ENCODE data around the gene CNTNAP1.
"Not testable (repeated sequence)": the region's sequence is repeated elsewhere in the genome, so short reads cannot be mapped to it uniquely, and the experiment has no call there.

The CNTNAP1 gene

DNA sequence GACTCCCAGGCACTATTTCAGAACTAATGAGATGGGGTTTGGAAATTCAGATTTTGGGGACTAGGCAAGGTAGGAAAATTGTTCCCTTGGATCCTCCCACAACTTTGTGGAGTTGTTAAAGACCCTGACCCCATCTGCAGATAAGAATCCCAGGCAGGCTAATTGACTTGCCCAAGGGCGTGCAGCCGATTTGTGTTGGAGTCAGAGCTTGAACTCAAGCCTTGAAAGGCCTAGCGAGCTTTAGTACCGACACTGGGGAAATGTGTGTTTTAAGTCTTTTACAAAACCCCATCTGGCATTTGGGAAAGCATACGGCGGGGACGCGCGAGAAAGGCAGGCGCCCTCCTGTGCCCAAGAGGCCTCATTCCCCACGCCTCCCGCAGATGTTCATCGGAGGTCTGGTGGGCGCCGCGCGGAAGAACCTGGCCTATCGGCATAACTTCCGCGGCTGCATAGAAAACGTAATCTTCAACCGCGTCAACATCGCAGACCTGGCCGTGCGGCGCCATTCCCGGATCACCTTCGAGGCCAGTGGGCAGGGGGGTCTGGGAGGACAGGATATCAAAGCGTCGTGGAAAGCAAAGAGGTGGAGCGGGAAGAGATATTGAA lies 4.3 kb downstream of the CNTNAP1 start:
- no peak for DNase-seq

DNA sequence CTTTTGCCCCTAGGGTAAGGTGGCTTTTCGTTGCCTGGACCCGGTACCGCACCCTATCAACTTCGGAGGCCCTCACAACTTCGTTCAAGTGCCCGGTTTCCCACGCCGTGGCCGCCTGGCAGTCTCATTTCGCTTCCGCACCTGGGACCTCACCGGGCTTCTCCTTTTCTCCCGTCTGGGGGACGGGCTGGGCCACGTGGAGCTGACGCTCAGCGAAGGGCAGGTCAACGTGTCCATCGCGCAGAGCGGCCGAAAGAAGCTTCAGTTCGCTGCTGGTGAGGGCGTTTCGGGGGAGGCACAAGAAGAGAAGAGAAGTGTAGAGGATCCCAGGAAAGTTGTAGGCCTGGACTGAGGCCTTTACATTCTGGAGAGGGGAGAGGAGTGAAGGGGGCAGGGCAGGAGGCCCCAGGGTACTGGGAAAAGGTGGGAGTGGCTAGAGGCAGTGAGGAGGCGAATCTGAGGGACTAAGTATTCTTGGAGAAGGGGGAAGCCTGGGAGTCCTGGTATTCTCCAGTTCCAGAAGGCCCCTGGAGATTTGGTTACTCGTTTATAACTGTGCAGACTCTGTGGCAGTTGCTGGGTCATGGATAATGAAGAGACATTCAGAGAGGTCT lies 5.5 kb downstream of the CNTNAP1 start:
- DNase-seq, result no peak

DNA sequence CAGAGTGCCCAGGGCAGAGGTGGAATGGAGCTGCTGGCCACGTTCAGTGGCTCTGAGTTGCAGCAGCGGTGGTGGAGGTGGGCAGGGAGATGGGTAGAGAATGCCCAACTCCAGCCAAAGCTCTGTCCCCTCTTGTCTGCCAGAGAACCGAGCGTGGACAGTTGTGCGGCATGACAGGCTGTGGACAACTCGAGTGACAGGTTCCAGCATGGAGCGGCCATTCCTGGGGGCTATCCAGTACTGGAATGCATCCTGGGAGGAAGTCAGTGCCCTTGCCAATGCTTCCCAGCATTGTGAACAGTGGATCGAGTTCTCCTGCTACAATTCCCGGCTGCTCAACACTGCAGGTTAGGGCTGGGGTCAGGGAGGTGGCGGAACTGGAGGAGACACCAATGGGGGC lies 8.3 kb downstream of the CNTNAP1 start:
- no peak for DNase-seq

DNA sequence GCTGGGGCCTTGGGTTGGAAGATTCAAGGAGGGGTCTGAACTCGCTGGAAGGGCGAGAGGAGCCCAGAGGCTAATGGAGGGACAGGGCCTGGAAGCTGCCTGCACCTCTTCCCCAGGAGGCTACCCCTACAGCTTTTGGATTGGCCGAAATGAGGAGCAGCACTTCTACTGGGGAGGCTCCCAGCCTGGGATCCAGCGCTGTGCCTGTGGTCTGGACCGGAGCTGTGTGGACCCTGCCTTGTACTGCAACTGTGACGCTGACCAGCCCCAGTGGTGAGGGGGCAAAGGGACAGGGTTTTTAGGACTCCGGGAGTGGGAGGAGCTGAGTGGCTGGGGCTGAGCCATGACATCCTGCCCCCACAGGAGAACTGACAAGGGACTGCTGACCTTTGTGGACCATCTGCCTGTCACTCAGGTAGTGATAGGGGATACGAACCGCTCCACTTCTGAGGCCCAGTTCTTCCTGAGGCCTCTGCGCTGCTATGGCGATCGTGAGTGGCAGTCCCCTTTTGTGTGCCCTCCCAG lies 8.8 kb downstream of the CNTNAP1 start:
- DNase-seq, result no peak

DNA sequence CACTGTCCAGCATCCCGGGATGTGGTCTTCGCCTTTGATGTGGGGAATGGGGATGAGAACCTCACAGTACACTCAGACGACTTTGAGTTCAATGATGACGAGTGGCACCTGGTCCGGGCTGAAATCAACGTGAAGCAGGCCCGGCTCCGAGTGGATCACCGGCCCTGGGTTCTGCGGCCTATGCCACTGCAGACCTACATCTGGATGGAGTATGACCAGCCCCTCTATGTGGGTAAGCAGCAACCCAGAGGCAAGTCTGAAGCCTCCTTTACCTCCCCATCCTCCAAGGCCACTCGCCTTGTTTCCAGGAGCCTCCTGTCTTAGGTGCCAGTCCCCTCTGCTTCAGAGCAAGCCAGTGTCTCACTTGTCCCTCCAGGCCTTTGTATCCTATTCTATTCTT lies 10.2 kb downstream of the CNTNAP1 start:
- no peak for DNase-seq

DNA sequence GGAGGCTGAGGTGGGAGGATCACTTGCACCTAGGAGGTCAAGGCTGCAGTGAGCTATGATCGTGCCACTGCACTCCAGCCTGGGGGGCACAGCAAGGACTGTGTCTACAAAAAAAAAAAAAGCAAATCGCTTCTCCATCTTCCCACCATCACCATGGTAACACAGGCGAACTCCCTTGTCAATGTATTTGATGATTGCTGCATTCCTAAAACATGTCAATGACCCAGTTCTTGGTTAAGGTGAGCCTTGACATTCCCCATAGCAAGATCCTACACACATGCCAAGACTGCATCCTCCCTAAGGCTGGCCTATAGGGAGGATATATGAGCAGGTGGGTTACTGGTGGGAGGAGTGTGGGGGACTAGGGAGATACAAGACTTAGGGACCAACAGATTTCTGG lies 12.2 kb downstream of the CNTNAP1 start:
- no peak for DNase-seq

DNA sequence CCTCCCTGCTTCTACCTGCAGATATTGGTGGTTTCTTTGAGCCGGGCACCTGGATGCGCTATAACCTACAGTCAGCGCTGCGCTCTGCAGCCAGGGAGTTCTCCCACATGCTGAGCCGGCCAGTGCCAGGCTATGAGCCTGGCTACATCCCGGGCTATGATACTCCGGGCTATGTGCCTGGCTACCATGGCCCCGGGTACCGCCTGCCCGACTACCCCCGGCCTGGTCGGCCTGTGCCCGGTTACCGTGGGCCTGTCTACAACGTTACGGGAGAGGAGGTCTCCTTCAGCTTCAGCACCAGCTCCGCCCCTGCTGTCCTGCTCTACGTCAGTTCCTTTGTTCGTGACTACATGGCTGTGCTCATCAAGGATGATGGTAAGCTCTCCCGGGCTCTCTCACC lies 13.2 kb downstream of the CNTNAP1 start:
- DNase-seq, result no peak

DNA sequence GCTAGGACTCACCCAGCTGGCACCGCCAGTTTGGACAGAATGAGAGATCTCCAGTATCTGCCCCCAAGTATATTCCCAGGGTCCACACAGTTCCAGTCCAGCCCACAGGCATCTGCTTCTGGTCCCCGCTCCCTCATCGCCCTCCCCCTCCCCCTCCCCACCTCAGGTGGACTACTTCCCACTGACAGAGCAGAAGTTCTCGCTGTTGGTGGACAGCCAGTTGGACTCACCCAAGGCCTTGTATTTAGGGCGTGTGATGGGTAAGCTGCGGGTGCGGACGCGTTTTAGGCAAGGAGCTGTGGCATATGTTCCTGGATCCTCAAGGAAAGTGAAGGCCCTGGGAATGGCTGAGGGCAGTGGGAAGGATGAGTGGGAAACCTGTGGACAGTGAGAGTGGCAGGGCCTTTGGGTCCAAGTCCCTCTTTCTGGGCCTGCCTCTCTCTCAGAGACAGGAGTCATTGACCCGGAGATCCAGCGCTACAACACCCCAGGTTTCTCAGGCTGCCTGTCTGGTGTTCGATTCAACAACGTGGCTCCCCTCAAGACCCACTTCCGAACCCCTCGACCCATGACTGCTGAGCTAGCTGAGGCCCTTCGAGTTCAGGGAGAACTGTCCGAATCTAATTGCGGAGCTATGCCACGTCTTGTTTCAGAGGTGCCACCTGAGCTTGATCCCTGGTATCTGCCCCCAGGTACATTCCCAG lies 14.9 kb downstream of the CNTNAP1 start:
- DNase-seq, result no peak

DNA sequence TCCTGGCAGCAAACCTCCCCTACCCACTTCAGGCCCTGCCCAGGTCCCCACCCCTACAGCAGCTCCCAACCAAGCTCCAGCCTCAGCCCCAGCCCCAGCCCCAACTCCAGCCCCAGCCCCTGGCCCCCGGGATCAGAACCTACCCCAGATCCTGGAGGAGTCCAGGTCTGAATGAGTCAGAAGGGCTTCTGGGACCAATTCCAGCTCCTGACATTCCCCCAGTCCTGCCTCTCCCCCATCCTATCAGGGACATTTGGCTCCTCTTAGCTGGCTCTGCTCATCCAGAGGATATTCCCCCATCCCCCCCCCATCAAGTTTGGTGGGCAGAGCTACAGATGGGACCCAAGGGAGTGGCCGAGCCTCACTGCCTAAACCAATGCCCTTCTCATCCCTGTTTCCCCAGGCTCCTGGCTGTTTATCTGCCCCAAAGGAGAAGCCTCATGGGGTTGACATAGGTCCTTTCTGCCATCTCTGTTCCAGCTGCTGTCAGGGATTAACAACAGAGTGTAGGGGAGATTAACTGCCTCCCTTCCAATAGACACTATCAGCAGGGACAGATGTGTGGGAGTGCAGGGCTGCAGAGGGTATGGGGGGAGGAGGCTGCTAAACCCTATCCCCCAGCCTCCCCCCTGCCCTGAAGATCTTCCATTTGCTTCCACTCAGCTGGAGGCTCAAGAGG lies 16.5 kb downstream of the CNTNAP1 start:
- DNase-seq, result no peak

DNA sequence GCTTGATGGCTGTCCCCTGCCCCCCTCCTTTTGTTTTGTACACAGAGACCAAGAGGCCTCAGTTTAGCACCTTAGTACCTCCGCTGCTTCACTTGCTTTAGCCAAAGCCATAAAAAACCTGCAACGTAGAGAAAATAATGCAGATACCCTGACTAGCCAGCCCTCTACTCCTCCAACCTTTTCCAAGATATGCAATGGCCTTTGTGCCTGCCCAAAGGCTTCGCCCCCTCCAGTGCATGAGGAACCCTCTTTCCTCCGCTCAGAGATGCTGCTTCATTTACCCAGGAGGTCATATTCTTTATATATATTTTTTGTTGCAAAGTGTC lies 17.0 kb downstream of the CNTNAP1 start:
- no peak for DNase-seq

DNA sequence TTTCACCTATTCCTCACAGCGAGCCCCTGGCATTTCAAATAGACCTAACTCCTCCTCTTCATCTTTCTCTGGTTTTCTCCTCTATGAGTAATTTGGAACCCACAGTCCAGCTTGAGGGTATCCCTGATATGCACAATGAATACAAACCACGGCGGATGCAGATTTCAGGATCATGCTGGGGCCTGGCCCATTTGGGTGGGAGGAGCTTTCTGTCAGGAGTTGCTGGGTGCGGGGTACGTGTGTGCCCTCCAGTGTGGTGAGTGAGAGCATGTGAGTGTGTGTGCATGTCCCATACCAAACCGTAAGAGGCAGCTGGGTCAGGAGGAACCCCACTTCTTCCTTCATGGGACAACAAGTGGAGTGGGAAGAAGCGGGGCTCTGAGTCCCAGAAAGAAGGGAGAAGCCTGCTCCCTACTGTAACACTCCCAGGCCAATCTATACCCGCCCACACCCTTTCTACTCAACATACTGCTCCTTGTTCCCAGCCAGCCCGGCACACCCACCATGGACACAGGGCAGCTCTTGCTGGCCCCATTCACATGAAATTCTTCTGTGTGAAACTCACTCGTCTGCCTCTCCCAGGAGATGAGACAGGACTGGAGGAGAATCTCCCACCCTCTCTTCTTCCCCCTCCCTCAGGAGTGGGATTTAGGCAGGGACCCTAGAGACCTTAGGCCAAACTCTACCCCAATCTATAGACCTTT lies 18.4 kb downstream of the CNTNAP1 start:
- no peak for DNase-seq

DNA sequence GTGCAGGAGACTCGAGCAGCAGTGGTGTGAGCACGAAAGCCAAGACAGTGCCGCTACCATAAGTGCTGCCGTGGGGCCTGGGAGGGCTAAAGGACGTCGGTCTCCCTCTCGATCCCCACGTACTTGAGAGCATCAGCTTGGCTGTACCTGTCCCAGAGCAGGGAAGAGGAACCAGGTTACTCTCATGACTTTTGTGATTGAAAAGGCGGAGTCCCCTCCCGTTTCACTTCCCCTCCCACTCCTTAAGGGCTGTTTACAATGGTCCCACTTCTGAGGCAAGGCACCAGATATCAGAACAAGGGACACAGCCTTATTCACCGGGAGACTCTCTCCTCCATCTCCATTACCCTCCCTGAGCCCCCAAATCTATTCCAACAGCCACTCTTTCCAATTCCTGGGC lies 20.1 kb downstream of the CNTNAP1 start:
- no peak for DNase-seq

DNA sequence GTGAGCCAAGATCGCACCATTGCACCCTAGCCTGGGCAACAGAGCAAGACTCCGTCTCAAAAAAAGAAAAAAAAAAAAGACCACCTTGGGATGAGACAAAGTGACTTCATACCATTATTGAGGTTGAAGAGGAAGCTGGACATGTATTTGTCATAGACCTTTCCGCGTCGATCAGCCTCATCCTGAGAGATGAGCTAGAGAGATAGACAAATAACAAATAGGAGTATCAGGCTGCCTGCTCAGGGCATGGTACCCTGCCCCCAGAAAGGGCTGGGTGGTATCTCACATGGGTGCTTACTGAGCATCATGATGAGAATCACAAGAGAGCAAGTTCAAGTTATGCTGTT lies 22.1 kb downstream of the CNTNAP1 start:
- no peak for DNase-seq

DNA sequence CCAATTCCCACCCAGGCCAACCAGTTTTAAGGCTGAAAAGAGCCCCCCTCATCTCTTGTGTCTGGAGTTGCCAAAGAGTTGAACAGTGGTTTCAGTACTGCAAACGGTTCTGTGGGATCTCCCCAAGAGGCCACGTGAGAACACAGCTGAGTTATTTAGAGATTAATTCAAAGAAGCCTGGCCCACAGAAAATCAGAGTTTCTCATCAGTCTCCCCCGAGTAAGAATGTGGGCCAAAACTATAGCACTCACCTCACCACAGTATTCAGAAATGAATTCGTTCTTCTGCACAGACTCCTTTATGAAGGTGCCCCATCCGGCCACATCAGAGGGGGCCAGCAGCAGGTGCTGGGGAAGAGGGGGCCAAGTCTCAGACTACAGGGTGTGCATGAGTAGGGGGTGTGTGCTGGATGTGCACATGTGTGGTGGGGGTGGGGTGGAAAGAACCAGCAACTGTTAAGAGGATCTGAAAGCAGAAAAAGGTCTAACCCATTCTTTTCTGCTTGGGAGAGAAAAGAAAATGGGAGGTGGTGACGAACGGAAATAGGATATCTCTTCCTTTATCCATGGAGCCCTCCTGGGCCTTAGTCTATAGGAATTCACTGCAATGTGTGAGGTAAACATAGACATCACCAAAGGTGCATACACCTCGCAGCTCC lies 22.6 kb downstream of the CNTNAP1 start:
- DNase-seq, result peak; percentile 38 to 55

DNA sequence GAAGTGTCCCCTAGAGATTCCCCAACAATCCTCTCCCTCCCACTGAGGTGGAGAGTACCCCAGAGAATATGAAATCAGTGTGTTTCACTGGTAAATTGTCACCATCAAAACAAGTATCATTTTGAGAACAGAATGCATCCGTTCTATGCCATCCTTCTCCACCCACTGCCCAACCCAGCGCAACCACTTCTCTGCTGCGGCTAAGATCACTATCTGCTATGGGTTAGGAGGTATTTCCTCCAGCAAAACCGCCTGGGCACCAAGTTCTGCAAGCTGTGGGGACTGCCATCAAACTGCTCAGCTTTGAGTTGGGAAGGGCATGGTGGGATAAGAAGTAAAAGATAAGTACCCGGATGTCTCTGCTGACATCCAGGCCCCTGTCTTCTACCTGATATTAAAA lies 24.4 kb downstream of the CNTNAP1 start:
- DNase-seq, result peak; percentile 65 to 76

DNA sequence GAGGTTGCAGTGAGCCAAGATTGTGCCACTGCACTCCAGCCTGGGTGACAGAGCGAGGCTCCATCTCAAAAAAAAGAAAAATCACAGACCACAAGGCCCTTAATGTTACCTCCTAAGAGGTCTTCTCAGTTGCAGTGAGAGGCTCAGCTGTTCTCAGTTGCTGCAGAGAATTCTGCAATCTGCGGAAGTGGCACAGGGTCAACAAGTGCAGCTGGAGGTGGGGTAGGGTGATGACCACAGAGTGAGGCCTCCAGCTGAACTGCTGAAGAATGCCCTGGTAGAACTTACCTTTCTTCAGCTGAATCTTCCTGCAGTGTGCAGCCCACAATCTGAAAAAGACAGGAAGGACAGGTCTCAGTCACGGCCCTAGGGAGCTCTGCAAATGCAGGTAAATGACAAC lies 26.3 kb downstream of the CNTNAP1 start:
- no peak for DNase-seq

DNA sequence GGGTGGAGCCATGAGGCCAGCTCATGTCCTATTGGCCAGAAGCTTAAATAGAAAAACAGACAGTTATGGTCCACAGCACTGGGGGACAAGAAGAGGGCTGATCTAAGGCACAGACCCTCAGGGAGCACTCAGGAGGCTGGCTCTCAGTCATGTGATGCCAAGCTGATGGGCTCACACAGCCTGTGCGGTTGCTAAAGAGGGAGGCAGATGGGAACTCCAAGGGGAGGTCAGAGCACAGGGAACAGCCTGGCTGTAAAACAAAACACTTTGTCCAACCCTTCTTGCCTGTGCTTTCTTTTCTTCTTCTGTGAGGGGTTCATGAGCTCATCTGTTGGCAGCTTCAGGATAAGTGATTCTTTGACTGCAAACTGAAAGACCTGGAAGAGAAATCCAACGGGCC lies 27.2 kb downstream of the CNTNAP1 start:
- no peak for DNase-seq

DNA sequence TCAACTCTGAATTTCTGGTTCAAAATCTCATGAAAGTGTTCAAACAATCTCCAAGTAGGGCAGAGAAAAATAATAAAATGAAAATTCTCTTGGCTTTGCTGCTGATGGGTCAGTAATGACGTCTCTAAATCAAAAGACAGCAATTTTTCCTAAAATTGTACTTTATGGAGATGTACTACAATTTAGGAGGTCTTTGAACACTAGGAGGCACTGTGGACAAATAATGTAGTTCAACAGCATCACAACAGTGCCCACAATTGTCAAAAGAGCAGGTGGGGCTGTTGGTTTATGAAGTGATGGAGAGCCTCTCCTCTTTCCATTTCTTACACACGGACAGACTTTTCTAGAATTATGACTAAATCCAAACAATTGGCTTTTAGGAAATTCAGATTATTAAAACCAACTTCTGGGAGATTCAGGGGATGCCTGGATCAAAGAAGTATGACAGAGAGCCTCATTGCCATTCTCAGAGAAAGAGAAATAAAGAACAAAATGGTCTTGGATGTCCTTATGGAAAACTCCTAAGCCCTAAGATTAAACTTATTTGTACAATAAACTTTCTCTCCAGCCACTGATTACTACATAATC lies 38.8 kb downstream of the CNTNAP1 start:
- DNase-seq, result no peak

DNA sequence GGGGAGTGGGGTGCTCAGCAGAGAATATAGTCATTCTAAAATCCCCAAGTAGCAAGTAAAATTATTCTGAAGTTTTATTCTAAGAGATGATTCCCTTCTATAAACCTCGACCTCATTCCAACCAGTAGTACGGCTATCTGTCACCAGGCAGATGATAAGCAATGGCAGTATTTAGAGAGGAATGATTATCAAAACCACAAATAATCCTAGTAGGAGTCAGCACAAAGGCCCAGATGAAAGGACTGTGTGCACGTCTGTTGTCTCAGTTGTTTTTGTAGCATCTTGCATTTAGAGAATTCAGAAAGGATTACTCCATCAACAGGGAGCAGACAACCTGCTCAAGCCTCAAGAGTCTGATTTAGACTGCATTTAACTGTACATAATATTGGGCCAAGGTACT lies 41.3 kb downstream of the CNTNAP1 start:
- DNase-seq, result no peak

DNA sequence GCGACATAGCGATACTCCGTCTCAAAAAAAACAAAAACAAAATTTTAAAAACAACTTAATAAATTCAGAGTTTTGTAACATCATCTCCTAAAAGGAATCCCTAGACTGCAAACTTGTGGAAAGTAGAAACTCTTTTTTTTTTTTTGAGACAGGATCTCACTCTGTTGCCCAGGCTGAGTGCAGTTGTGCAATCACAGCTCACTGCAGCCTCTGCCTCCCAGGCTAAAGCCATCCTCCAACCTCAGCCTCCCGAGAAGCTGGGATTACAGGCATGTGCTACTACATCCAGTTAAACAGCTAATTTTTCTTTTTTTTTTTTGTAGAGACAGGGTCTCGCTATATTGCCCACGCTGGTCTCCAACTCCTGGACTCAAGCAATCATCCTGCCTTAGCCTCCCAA lies 42.8 kb downstream of the CNTNAP1 start:
- no peak for DNase-seq

DNA sequence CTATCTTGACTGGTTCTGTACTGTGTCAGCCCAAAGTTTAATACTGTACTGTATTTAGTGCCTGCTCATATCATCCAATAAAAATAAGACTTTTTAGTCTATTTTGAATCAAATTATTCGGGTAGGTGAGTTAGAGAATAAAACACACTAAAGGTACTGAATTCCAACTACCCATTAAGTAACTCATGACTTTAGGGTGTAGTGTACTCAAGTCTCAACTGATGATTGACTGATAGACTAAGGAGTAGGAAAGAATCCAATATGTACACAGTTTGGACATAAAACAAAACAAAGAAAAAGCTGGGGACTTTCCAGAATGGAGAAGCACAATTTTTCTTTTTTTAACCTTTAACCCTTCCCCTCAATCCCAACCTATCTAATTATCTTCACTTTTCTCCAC lies 58.4 kb downstream of the CNTNAP1 start:
- no peak for DNase-seq

DNA sequence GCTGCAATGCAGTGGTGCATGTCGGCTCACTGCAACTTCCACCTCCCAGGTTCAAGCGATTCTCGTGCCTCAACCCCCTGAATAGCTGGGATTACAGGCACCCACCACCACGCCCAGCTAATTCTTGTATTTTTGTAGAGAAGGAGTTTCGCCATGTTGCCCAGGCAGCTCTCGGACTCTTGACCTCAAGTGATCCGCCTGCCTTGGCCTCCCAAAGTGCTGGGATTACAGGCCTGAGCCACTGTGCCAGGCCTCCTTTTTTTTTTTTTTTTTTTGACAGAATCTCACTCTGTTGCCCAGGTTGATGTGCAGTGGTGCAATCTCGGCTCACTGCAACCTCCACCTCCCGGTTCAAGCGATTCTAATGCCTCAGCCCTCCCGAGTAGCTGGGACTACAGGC lies 60.6 kb downstream of the CNTNAP1 start:
- not testable (repeated sequence) for DNase-seq

Measured in activated CD4-positive, alpha-beta T cell treated with anti-CD3 and anti-CD28 coated beads, Interleukin-2, amount 50 U/mL, for 48 hours (primary cell).